ENCODE data around the gene OPTC. TPM values are rescaled to one million over a fixed set of nuclear protein-coding genes. Genes with fewer than 3 reads are reported as not detected.

OPTC gene
- total and polyA plus RNA-seq, 2 of the 8 experiments (the other 6 are each of a cell fraction or from before 2014, with no cell fraction given): 1.1 to 4.0 TPM

DNA sequence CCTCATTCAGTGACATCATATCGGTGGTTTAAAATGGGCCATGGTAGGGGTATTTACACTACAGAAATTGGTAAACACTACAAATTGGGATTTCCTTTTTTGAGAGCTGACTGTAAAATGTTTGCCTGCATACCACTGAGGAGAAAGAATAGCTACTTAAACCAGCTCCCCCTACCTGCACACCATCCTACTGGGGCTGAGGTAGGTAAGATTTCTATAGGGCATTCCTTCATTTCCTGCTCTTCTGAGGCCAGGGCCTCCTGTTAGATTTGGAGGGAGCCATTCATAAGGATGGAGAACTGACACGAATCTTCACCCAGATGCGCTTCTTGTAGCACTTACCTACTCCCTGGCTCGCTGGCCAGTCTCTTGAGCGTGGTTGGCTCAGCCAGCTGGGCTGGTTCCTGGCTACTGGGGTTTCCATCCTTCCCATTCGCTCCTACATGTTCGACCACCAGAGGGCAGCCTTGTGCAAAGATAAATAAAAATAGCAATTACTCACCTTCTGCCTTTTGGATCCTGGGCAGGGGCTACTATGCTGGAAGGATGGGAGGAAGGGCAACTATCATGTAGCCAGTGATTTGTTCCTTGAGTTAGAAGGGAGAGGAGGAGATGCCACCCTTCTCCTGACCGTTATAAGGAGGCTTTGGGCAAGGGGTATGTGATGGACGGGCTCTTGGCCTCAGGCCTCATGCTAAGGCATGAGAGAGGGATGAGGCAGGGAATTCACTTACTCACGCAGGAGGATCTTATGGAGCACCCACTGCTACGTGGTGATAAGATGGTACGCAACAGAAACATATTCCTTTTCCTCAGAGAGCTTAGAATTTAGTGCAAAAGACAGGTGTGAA, 10.7 kb downstream of the OPTC start (continued):
- TF ChIP-seq KDM5A (IDR thresholded peaks at IDR 0.05; ENCODE audit: low read length) (no peak), PHF8 (conservative IDR thresholded peaks at IDR 0.05; ENCODE audit: low read depth, low read length) (no peak), POU5F1 (IDR thresholded peaks at IDR 0.05; ENCODE audit: low read depth, low read length) (no peak), SIN3A (conservative IDR thresholded peaks at IDR 0.05 in 1 of 2, IDR thresholded peaks at IDR 0.05 in 1 of 2; ENCODE audit: low read depth in 1 of 2, low read length in 2 of 2) (peak in 1 of 2 experiments; percentile 54; a peak in 1 of 4 replicates), RXRA (IDR thresholded peaks at IDR 0.05; ENCODE audit: insufficient read depth, low read depth, low read length) (no peak), JUND (IDR thresholded peaks at IDR 0.05; ENCODE audit: low read length) (no peak), E2F6 (IDR thresholded peaks at IDR 0.05) (no peak), RFX5 (IDR thresholded peaks at IDR 0.05; ENCODE audit: borderline replicate concordance, low read depth, low read length) (no peak), EZH2 (IDR thresholded peaks at IDR 0.05; ENCODE audit: low read depth, low read length, severe bottlenecking) (no peak), CBX8 (IDR thresholded peaks at IDR 0.05; ENCODE audit: borderline replicate concordance, low read depth, low read length) (no peak), RBBP5 (IDR thresholded peaks at IDR 0.05; ENCODE audit: borderline replicate concordance, low read depth, low read length) (no peak)
- TF ChIP-seq, protein P1, sequence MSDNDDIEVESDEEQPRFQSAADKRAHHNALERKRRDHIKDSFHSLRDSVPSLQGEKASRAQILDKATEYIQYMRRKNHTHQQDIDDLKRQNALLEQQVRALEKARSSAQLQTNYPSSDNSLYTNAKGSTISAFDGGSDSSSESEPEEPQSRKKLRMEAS (IDR thresholded peaks at IDR 0.05): 0 out of 2 replicates have a peak, but pooled peaks have one; percentile 19
